Activated CD8-positive, alpha-beta memory T cell treated with anti-CD3 and anti-CD28 coated beads, Interleukin-2, amount 10 ng/mL, durations not matched to agents 7 days and 5 days (primary cell): ENCODE data around the gene A4GALT. TPM values are rescaled to one million over a fixed set of nuclear protein-coding genes. Genes with fewer than 3 reads are reported as not detected.

Source experiments
- ATAC-seq: fragments of 150-1000 bp; cut with Tn5 transposase; one replicate; pipeline ENCODE4 v1.10.0; 2021; ENCODE audit warnings: moderate library complexity
- CTCF ChIA-PET: fragments of 350-600 bp; sonication (Branson Sonifier 250); formaldehyde crosslinking; loops from one replicate; lab custom pipeline; 2021; ENCODE audit warnings: antibody characterized with exemption; lab: Charles Lee
- DNase-seq: peaks from one replicate; pipeline ENCODE4 v3.0.0-alpha.2; 2020
- H3K27ac Mint-ChIP-seq: one replicate; pipeline ENCODE4 v1.8.0; 2021; ENCODE audit warnings: mild to moderate bottlenecking, mixed read lengths
- H3K27me3 Mint-ChIP-seq: one replicate; pipeline ENCODE4 v1.8.0; 2021; ENCODE audit warnings: mixed read lengths
- H3K36me3 Mint-ChIP-seq: one replicate; pipeline ENCODE4 v1.8.0; 2021; ENCODE audit warnings: mild to moderate bottlenecking, mixed read lengths
- H3K4me1 Mint-ChIP-seq: one replicate; pipeline ENCODE4 v1.8.0; 2021; ENCODE audit warnings: mixed read lengths
- H3K4me3 Mint-ChIP-seq: one replicate; pipeline ENCODE4 v1.8.0; 2021; ENCODE audit warnings: mild to moderate bottlenecking, moderate library complexity, mixed read lengths
- H3K9me3 Mint-ChIP-seq: one replicate; pipeline ENCODE4 v1.8.0; 2022; ENCODE audit warnings: low read depth, mixed read lengths
- total RNA-seq, 2 experiments: library from RNA; stranded (reverse); gene quantifications; one replicate each; pipeline ENCODE4 v1.2.3, GENCODE V29; 2021

Gene A4GALT
- total RNA-seq, 2 experiments from 2014 or later, result 0.52 to 0.61 TPM

DNA sequence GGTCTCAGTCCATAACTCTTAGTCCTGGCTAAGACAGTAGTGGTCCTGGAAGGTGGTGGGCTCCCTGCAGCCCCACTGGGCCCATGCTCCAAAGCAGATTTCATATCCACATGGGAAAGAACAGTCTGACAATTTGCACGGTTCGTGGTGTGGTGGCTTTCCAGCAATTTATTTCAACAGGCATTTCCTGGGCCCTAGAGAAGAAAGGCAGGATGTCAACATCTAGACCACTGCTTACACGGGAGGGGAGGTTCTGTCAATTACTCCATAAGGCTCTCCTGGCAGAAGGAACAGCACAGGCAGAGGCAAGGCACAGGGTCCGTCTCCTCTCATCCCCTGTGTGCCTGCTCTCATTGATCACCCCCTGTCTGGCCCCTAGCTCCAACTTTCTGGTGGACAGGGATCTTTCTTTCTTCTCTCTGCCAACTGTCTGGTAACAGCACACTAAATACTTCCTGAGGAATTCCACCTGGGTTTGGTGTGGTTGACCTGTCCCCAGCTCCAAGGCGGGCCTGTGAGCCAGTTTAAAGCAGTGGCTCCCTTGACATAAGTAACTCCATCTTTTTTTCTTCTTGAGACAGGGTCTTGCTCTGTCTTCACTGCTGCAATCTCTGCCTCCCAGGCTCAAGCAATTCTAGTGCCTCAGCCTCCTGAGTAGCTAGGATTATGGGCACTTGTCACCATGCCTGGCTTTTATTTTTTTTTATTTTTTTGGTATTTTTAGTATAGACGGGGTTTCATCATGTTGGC, 5.1 kb upstream of the A4GALT start:
- Mint-ChIP-seq H3K27ac (no peak overlapping the region), H3K36me3 (no peaks in the 10 kb centered on the region), H3K27me3 (peaks cover 37% of the 10 kb centered on the region), H3K4me1 (peaks cover 25% of the 10 kb centered on the region), H3K4me3 (no peak overlapping the region), H3K9me3 (no peaks in the 10 kb centered on the region)
- CTCF ChIA-PET, result no interaction called here
- no peak for DNase-seq
- no peak for ATAC-seq

DNA sequence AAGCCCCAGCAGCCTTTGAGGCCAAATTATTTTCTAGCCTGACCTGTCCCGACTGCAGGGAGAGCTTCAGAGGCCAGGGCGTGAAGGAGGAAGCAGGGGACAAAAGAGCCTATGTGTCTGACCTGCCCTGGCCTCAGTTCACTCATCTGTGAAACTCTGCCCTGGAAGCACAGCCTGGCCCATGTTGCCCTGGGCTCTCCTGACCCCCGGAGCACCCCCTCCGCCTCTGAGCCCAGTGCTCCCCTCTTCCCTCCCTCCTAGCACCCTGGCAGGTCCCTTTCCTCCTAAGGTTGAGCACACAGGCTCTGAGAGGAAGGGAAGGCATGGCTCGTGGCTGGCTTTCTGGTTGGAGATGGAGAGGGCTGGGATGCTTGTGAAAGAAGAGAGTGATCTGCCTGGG, 3.4 kb upstream of the A4GALT start:
- Mint-ChIP-seq H3K36me3 (no peaks in the 10 kb centered on the region), H3K9me3 (no peaks in the 10 kb centered on the region)

DNA sequence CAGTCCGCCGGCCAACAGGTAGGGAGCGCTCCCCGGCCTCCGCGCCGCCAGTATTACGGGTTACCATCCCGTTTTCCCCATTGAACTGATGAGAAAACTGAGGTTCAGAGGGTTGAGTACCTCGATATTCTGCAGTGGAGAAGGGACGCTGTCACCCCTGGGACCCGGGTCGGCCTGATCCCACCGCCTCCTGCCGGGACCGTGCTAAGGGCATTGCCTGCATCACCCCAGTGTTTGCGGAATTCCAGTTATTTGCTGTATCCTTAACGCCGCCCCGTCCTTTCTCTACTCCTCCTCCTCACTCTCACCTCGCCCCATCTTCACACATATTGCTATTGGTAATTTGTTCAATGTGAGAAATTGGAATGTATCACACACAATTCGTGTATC, 370 bp upstream of the A4GALT start:
- Mint-ChIP-seq H3K27ac (no peak overlapping the region), H3K9me3 (no peaks in the 10 kb centered on the region), H3K4me3 (peak overlapping the region; percentile 39), H3K4me1 (peaks cover 28% of the 10 kb centered on the region), H3K36me3 (no peaks in the 10 kb centered on the region), H3K27me3 (peaks cover 64% of the 10 kb centered on the region)
- no peak for DNase-seq
- no peak for ATAC-seq
- CTCF ChIA-PET, result no interaction called here

More for the DNA sequence above, 3.4 kb upstream of the A4GALT start:
- H3K4me3 Mint-ChIP-seq, result no peak overlapping the region
- CTCF ChIA-PET, result interaction anchor here (0.5 kb wide), 2 partner anchors 69 to 166 kb away, joined by 3 read pairs; no protein-coding TSS in a partner anchor
- no peak overlapping the region for H3K27ac Mint-ChIP-seq
- DNase-seq (no peak), ATAC-seq (no peak)
- H3K4me1 Mint-ChIP-seq, result peaks cover 32% of the 10 kb centered on the region
- H3K27me3 Mint-ChIP-seq, result peaks cover 42% of the 10 kb centered on the region

DNA sequence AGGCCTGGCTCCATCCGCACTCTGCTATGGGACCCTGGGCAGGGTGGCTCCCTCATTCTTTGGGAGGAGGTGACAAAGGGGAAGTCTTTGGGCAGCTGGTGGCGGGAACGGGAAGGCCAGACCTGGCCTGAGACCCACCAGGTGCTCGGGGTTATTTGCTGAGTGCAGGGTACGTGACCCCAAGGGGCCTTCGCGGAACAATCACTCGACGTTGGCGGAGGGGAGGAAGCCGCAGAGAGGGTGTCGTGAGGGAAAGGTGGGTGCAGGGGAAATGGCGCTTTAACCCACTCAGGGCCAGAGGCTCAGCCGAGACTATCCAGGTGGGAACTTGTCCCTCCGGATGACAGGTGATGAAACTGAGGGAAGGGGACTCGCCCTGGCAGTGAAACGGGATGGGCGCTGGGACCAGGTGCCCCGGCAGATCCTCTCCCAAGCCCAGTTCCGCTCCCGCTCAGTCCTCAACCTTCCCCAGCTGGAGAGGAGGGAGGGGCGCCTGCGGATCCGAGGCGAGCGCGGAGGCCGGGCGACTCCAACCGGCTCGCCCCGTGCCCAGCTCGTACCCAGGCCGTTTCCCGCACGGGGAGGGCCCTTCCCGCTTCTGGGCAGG, 911 bp downstream of the A4GALT start:
- Mint-ChIP-seq H3K4me3 (peak overlapping the region; percentile 49), H3K36me3 (no peaks in the 10 kb centered on the region), H3K9me3 (no peaks in the 10 kb centered on the region), H3K4me1 (peaks cover 28% of the 10 kb centered on the region), H3K27ac (no peak overlapping the region), H3K27me3 (peaks cover 58% of the 10 kb centered on the region)
- CTCF ChIA-PET, result no interaction called here
- no peak for DNase-seq
- ATAC-seq, result no peak

DNA sequence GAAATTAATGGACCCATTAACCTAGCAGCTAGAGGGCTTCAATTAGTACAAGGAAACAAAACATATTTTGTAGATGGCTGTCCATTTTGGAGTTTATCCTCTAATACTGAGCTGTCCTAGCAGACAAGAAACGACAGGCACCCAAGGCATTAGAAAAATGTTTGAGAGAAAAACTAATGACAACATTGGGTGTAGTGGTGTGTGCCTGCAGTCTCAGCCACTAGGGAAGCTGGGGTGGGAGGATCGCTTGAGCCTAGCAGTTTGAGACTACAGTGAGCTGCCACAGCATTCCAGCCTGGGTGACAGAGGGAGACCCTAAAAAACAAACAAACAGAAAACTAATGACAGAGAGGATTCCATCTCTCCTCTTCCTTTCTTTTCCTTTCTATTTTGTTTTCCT, 1.5 kb downstream of the A4GALT start:
- CTCF ChIA-PET, result no interaction called here
- DNase-seq, result no peak

DNA sequence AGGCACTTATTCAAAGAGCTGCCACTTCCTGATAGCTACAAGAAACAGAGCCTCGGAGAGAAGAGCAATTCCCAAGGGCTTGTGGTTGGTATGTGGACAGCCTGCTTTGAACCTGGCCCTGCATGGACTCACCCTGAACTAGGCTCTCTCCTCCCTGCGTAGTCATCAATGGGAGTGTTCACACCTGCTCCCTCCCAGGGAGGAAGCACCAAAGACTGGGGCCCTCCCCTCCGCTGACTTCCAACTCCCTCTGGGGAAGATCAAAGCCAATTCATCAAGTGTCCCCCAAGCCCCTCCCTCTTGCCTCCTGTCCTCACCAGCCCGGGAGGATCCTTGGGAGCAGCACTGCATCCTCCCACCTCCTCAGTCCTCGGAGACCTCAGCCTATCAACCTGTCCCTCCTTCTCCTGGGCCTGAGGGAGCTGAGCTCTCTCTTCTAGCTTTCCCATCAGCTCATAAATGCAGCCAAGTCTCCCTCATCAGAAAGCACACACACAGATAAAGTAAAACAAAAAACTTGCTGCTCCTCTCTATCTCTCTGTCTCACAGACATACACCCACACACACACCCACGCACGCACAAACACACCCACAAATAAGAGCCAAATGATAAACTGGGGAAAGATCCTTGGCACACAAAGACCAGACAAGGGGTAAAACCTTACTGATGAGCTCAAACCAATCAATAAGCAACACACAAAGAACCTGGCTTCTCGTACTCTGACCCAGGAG, 3.3 kb downstream of the A4GALT start:
- Mint-ChIP-seq H3K36me3 (no peaks in the 10 kb centered on the region), H3K27me3 (peaks cover 51% of the 10 kb centered on the region), H3K4me1 (peaks cover 18% of the 10 kb centered on the region), H3K27ac (no peak overlapping the region), H3K9me3 (no peaks in the 10 kb centered on the region), H3K4me3 (no peak overlapping the region)
- no peak for DNase-seq
- ATAC-seq, result no peak
- CTCF ChIA-PET, result no interaction called here

More for the DNA sequence above, 1.5 kb downstream of the A4GALT start:
- H3K27me3 Mint-ChIP-seq, result peaks cover 62% of the 10 kb centered on the region
- H3K4me1 Mint-ChIP-seq, result peaks cover 28% of the 10 kb centered on the region
- H3K9me3 Mint-ChIP-seq, result no peaks in the 10 kb centered on the region
- no peak for ATAC-seq
- peak overlapping the region; percentile 49 for H3K4me3 Mint-ChIP-seq
- no peaks in the 10 kb centered on the region for H3K36me3 Mint-ChIP-seq
- H3K27ac Mint-ChIP-seq, result no peak overlapping the region

DNA sequence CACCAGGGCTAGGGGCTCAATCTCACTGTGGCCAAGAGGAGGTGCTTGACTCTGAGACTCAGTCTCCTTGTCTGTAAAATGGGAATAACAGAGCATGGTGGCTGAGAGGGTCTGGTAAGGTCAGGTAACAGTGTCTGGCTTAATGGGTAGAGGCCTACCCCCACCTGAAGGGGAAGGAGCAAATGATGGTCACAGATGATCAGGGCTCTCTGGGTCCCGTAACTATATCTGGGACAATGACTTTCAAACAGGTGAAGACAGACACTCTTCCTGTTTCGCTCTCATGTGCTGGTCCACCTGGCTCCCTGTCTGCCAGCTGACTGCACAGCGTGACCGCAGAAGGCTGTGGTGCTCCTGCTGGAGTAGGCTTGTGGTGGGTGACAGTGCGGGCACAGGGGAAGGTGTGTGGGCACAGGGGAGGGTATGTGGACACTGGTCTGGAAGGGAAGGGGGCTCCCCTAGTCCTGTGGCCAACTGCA, 4.0 kb downstream of the A4GALT start:
- CTCF ChIA-PET, result no interaction called here
- ATAC-seq (no peak), DNase-seq (no peak)
- Mint-ChIP-seq H3K36me3 (no peaks in the 10 kb centered on the region), H3K4me3 (no peak overlapping the region), H3K4me1 (peaks cover 16% of the 10 kb centered on the region), H3K27ac (no peak overlapping the region), H3K27me3 (peaks cover 53% of the 10 kb centered on the region), H3K9me3 (no peaks in the 10 kb centered on the region)

DNA sequence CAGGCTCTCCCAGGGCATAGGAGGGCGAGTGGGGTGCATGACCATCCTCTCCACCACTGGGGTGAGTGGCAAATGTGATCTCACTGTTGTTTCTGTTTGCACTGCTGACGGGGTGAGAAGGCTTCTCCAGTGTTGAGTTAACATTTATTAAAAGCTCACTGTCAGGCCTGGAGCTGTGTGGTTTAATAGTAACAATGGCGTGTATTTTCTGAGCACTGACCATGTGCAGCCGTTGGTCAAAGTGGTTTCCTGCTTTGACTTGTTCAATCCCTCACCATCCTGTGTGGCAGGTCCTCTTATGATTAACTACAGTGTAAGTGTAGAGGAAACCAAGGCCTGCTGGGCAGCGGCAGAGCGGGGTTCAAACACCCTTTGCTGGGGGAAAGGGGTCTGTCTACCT, 4.4 kb downstream of the A4GALT start:
- H3K27me3 Mint-ChIP-seq, result peaks cover 51% of the 10 kb centered on the region
- H3K27ac Mint-ChIP-seq, result no peak overlapping the region

DNA sequence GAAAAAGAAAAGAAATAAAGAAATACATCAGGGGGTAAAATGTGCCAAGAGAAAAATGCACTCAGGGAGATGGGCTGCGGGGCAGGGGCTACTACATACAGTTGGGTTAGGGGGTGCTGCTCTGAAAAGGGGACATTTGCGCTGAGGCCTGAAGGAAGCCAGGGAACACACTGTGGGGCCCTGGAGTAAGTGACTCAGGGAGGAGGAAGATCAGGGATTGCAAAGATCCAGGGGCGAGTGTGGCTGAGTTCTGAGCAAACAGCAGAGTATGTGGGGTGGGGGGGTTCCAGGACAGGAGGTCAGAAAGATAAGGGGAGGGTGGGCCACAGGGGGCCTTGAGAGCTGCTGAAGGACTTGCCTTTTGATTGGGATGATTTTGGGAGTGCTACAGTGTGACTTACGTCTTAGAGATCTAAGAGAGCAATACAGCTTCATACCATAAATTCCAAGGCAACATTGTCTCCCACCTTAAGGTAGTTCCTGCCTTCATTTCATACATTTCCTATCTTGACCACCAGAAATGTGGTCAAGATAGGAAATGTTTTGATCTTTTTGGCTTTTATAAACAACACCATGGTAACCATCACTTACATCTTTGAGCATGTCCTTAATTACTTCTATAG, 5.8 kb downstream of the A4GALT start:
- Mint-ChIP-seq H3K36me3 (no peaks in the 10 kb centered on the region), H3K27me3 (peaks cover 53% of the 10 kb centered on the region), H3K4me1 (peaks cover 8% of the 10 kb centered on the region), H3K27ac (no peak overlapping the region), H3K9me3 (no peaks in the 10 kb centered on the region), H3K4me3 (no peak overlapping the region)
- CTCF ChIA-PET, result interaction anchor here (0.5 kb wide), 1 partner anchor 18 kb away, joined by 5 read pairs; no protein-coding TSS in a partner anchor
- no peak for DNase-seq
- ATAC-seq, result no peak

More for the DNA sequence above, 4.4 kb downstream of the A4GALT start:
- Mint-ChIP-seq H3K9me3 (no peaks in the 10 kb centered on the region), H3K4me3 (no peak overlapping the region), H3K36me3 (no peaks in the 10 kb centered on the region), H3K4me1 (peaks cover 11% of the 10 kb centered on the region)
- no peak for ATAC-seq
- no peak for DNase-seq
- CTCF ChIA-PET, result no interaction called here

DNA sequence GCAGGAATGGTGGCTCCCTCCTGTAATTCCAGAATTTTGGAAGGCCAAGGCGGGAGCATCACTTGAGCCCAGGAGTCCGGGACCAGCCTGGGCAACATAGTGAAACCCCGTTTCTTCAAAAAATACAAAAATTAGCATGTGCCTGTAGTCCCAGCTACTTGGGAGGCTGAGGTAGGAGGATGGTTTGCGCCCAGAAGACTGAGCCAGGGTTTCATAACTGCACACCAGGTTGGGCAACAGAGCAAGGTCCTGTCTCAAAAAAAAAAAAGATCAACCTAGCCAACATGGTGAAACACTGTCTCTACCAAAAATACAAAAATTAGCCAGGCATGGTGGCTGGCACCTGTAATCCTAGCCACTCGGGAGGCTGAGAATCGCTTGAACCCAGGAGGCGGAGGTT, 6.4 kb downstream of the A4GALT start:
- Mint-ChIP-seq H3K4me3 (no peak overlapping the region), H3K27me3 (peaks cover 49% of the 10 kb centered on the region), H3K36me3 (no peaks in the 10 kb centered on the region), H3K27ac (no peak overlapping the region), H3K9me3 (peaks cover 3% of the 10 kb centered on the region), H3K4me1 (peaks cover 2% of the 10 kb centered on the region)
- DNase-seq, result no peak
- no peak for ATAC-seq
- CTCF ChIA-PET, result interaction anchor here (0.5 kb wide), 1 partner anchor 18 kb away, joined by 5 read pairs; no protein-coding TSS in a partner anchor

DNA sequence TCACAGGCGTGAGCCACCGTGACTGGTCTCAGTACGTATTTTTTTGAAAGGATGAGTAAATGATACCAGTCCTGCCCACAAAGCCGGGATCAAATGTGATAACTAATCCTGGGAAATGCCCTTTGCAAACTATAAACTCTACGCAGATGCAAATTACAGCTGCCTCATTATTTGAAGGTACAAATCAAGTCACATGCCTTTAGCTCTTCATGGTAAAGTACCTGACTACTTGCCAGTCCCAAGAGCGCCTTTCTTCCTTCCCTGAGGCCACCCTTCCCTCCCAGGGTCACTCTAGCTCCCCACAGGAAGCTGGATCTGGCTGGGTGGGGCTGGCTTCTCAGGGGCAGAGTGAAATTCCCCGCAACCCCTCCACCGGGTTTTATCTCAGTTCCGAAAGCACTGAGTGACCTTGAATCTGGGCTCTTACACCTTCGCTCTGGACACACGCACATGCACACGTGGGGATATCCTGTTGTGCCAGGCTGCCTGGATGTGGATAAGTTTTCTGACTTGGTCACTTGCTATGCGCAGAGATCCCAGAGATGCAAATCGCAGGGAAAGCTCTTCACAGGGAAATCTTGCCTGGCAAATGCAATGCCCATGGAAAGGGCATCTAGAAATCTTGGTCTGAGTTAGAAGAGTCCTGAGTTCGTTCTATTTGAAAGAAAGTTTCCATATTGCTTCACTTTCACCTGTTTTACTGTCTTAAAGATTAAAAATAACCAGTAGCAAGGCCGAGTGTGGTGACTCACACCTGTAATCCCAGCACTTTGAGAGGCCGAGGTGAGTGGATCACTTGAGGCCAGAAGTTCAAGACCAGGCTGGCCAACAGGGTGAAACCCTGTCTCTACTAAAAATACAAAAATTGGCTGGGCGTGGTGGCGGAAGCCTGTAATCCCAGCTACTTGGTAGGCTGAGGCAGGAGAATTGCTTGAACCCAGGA, 8.5 kb downstream of the A4GALT start:
- Mint-ChIP-seq H3K4me1 (no peaks in the 10 kb centered on the region), H3K4me3 (no peak overlapping the region), H3K27me3 (peaks cover 37% of the 10 kb centered on the region), H3K36me3 (no peaks in the 10 kb centered on the region), H3K27ac (no peak overlapping the region), H3K9me3 (peaks cover 3% of the 10 kb centered on the region)
- no peak for DNase-seq
- ATAC-seq, result no peak
- CTCF ChIA-PET, result no interaction called here

DNA sequence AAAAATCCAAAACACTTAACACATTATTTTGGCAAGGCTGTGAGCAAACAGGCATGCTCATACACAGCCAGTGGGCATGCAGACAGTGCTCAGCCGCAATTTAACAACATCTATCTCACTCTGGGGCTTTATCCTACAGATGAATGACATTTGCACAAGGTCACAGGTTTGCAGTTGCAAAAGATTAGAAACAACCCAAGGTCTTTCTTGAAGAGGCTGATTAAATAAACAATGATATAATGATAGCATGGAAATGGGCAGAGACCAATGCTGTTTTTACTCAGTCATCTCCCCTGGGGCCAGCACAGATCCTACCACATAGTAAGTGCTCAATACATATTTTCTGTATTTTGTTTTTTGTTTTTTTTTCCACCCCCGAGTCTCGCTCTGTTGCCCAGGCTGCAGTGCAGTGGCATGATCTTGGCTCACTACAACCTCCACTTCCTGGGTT, 9.4 kb downstream of the A4GALT start:
- Mint-ChIP-seq H3K4me1 (no peaks in the 10 kb centered on the region), H3K4me3 (no peak overlapping the region), H3K36me3 (no peaks in the 10 kb centered on the region), H3K9me3 (peaks cover 3% of the 10 kb centered on the region), H3K27me3 (peaks cover 30% of the 10 kb centered on the region), H3K27ac (no peak overlapping the region)
- CTCF ChIA-PET, result no interaction called here
- ATAC-seq (no peak), DNase-seq (no peak)
